ENCODE results near the gene INMT. TPM values are rescaled to one million over a fixed set of nuclear protein-coding genes. Genes with fewer than 3 reads are reported as not detected.

The INMT gene
- total RNA-seq, 1 donor from 2014 or later = 5.6 TPM

GRCh38 chr7:30790356-30790755 is 38.4 kb downstream of the INMT start:
- DNase-seq (ENCODE audit: extremely low spot score in 2 of 2) = no peak
- Histone ChIP-seq H3K4me1 (peaks cover 6% of the 10 kb centered on the region), H3K4me3 (no peak overlapping the region), H3K27ac (no peak overlapping the region), H3K9me3 (no peaks in the 10 kb centered on the region), H3K36me3 (no peaks in the 10 kb centered on the region), H3K27me3 (no peaks in the 10 kb centered on the region)
- no peak for TF ChIP-seq POLR2AphosphoS5 (IDR thresholded peaks at IDR 0.05; ENCODE audit: insufficient read depth in 1 of 2, low read depth in 1 of 2)
- no peak for TF ChIP-seq CTCF (IDR thresholded peaks at IDR 0.05)
- TF ChIP-seq POLR2A (IDR thresholded peaks at IDR 0.05) = no peak
- intact Hi-C loops (cut with DNase I) = no loop called here

- H3K27me3 ChIP-seq = no peaks in the 10 kb centered on the region
- H3K27ac ChIP-seq = no peak overlapping the region
- TF ChIP-seq POLR2A (IDR thresholded peaks at IDR 0.05) = no peak
- TF ChIP-seq POLR2AphosphoS5 (IDR thresholded peaks at IDR 0.05; ENCODE audit: insufficient read depth in 1 of 2, low read depth in 1 of 2) = no peak
- no peak for TF ChIP-seq CTCF (IDR thresholded peaks at IDR 0.05)
- no peaks in the 10 kb centered on the region for H3K9me3 ChIP-seq
- peaks cover 14% of the 10 kb centered on the region for H3K4me1 ChIP-seq
- no peaks in the 10 kb centered on the region for H3K36me3 ChIP-seq
- no peak overlapping the region for H3K4me3 ChIP-seq
- intact Hi-C loops (cut with DNase I) = no loop called here
- DNase-seq (ENCODE audit: extremely low spot score in 2 of 2) = no peak
Measured at GRCh38 chr7:30791114-30791513, 39.2 kb downstream of the INMT start.

- no peaks in the 10 kb centered on the region for H3K36me3 ChIP-seq
- intact Hi-C loops (cut with DNase I) = no loop called here
- DNase-seq (ENCODE audit: extremely low spot score in 2 of 2) = no peak
- H3K27me3 ChIP-seq = no peaks in the 10 kb centered on the region
- H3K4me1 ChIP-seq = peaks cover 47% of the 10 kb centered on the region
- no peaks in the 10 kb centered on the region for H3K9me3 ChIP-seq
- TF ChIP-seq POLR2A (IDR thresholded peaks at IDR 0.05) (no peak), POLR2AphosphoS5 (IDR thresholded peaks at IDR 0.05; ENCODE audit: insufficient read depth in 1 of 2, low read depth in 1 of 2) (no peak)
- H3K27ac ChIP-seq = peak overlapping the region; percentile 65
- no peak overlapping the region for H3K4me3 ChIP-seq
Measured at GRCh38 chr7:30795161-30795948, 43.4 kb downstream of the INMT start.

GRCh38 chr7:30796105-30796869 is 44.4 kb downstream of the INMT start:
- H3K9me3 ChIP-seq = no peaks in the 10 kb centered on the region
- TF ChIP-seq POLR2A (IDR thresholded peaks at IDR 0.05) (no peak), POLR2AphosphoS5 (IDR thresholded peaks at IDR 0.05; ENCODE audit: insufficient read depth in 1 of 2, low read depth in 1 of 2) (peak in 1 of 2 donors; percentile 88), CTCF (IDR thresholded peaks at IDR 0.05) (no peak)
- H3K27ac ChIP-seq = peak overlapping the region; percentile 65
- intact Hi-C loops (cut with DNase I) = no loop called here
- no peaks in the 10 kb centered on the region for H3K27me3 ChIP-seq
- no peaks in the 10 kb centered on the region for H3K36me3 ChIP-seq
- peaks cover 56% of the 10 kb centered on the region for H3K4me1 ChIP-seq
- DNase-seq (ENCODE audit: extremely low spot score in 2 of 2) = no peak
- no peak overlapping the region for H3K4me3 ChIP-seq

DNA sequence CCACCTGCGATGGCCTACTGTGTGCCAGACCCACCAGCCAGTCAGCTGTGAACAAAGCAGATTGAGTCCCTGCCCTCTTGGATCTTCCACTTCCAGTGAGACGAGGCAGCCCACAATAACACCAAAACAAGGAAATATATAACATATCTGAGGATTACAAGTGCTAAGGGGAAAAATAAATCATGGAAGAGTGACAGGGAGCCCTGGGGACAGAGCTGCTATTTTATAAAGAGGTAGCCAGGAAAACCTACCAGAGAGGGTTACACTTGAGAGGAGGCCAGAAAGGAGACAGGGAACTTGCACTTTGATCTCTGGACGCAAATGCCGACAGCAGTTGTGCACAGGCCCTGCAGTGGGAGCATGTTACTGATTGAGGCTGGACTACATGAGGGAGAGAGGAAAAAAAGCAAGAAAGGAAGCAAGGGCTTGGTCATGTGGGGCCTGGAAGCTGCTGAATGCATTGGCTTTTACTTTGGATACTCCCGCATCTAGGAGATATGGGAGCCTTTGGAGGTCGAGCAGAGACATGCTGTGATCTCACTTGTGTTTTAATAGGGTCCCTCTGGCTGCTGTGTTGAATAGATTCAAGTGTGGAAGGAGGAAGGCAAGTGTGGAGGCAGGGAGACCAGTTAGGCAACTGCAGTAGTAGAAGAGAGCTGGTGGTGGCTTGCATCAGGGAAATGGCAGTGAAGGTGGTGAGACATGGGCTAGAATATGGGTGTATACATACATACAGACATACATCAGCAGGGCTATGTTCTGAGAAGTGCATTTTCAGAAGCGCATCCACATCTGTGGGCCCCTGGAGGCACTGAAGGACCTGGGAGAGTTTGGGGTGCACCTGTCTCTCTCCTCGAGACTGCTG is 45.5 kb downstream of the INMT start:
- Histone ChIP-seq H3K9me3 (no peaks in the 10 kb centered on the region), H3K4me3 (no peak overlapping the region), H3K36me3 (no peaks in the 10 kb centered on the region), H3K27ac (peak overlapping the region; percentile 4), H3K4me1 (peaks cover 57% of the 10 kb centered on the region), H3K27me3 (no peaks in the 10 kb centered on the region)
- intact Hi-C loops (cut with DNase I) = no loop called here
- DNase-seq (ENCODE audit: extremely low spot score in 2 of 2) = peak in 1 of 2 donors; percentile 37
- TF ChIP-seq CTCF (IDR thresholded peaks at IDR 0.05) (no peak), POLR2AphosphoS5 (IDR thresholded peaks at IDR 0.05; ENCODE audit: insufficient read depth in 1 of 2, low read depth in 1 of 2) (no peak), POLR2A (IDR thresholded peaks at IDR 0.05) (no peak)
